Left lung (tissue), 8 donors: ENCODE data around the gene MAN1A2. TPM values are rescaled to one million over a fixed set of nuclear protein-coding genes. Genes with fewer than 3 reads are reported as not detected.

Source experiments
- polyA plus RNA-seq, 6 donors: library from polyadenylated mRNA; unstranded; fragments of 120-200 nt; gene quantifications; one replicate each; pipeline ENCODE4 v1.2.1, GENCODE V29; 2013; ENCODE audit not compliant: insufficient read length in 6 of 6
- total RNA-seq, 2 donors: library from RNA; stranded (reverse); fragmentation: NEBNext Ultra II Directional; extraction: Animal tissue kit (Norgen Biotek cat#: 25700); gene quantifications; one replicate each; pipeline ENCODE4 v1.2.1, GENCODE V29; 2021
- donor health status: DM: no; HTN: yes; CAD: no.
- donor health status: DM: no; HTN: no; CAD: no.

Gene MAN1A2
- total and polyA plus RNA-seq, 8 donors: 31.8 to 49.4 (median 34.6) TPM

Other genes with a start within 250 kb of the MAN1A2 start
- gene TRIM45, start 245.7 kb upstream of the MAN1A2 start, total RNA-seq: 1 to 10 TPM; 2.6 to 5.1 TPM
- 10 to 100 TPM; 16.0 to 18.9 (median 18.0) TPM for gene TRIM45, start 245.7 kb upstream of the MAN1A2 start, polyA plus RNA-seq
- gene VTCN1, start 156.5 kb upstream of the MAN1A2 start, total RNA-seq: under 1 TPM in 1 of 2 donors, not detected in 1; 0.31 TPM
- under 1 TPM; 0.39 to 0.87 (median 0.55) TPM for gene VTCN1, start 156.5 kb upstream of the MAN1A2 start, polyA plus RNA-seq
- gene TENT5C, start 238.6 kb downstream of the MAN1A2 start, total RNA-seq: 10 to 100 TPM; 11.6 to 19.3 TPM
- 10 to 100 TPM; 11.6 to 25.8 (median 15.9) TPM for gene TENT5C, start 238.6 kb downstream of the MAN1A2 start, polyA plus RNA-seq